Fibroblast of lung (primary cell): ENCODE data around the gene RASGEF1C.

ENCODE experiments used
- EZH2 ChIP-seq: IDR thresholded peaks from 2 replicates; pipeline ENCODE4 v1.5.1; 2012; ENCODE audit warnings: low read length, control low read depth, mild to moderate bottlenecking; ENCODE audit errors: missing control alignments
- TF ChIP-seq, protein P1 (sequence below), 2 donors: IDR thresholded peaks in 1 of 2; conservative IDR thresholded peaks in 1 of 2; 1 replicate in 1 of 2; 2 replicates in 1 of 2; pipeline ENCODE4 v1.5.1; 2011 to 2012; ENCODE audit warnings: low read length in 2 of 2, control low read depth in 1 of 2, inconsistent platforms in 1 of 2, low read depth in 1 of 2, mild to moderate bottlenecking in 1 of 2

DNA sequence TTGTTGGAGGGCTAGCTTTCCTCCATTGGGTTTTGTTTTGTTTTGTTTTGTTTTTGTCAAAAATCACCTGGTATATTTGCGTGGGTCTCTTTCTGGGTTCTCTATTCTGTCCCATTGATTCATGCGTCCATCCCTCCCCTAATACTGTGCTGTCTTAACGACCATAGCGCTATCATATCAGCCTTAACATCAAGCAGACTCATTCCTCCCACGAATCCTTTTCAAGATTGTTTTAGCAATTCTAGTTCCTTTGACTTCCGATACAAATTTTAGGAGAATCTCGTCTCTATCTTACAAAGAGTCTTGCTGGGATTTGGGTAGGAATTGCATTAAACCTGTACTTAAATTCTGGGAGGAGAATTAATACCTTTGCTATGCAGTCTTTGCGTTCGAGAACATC, 106.4 kb downstream of the RASGEF1C start:
- TF ChIP-seq, protein P1, sequence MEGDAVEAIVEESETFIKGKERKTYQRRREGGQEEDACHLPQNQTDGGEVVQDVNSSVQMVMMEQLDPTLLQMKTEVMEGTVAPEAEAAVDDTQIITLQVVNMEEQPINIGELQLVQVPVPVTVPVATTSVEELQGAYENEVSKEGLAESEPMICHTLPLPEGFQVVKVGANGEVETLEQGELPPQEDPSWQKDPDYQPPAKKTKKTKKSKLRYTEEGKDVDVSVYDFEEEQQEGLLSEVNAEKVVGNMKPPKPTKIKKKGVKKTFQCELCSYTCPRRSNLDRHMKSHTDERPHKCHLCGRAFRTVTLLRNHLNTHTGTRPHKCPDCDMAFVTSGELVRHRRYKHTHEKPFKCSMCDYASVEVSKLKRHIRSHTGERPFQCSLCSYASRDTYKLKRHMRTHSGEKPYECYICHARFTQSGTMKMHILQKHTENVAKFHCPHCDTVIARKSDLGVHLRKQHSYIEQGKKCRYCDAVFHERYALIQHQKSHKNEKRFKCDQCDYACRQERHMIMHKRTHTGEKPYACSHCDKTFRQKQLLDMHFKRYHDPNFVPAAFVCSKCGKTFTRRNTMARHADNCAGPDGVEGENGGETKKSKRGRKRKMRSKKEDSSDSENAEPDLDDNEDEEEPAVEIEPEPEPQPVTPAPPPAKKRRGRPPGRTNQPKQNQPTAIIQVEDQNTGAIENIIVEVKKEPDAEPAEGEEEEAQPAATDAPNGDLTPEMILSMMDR (conservative IDR thresholded peaks at IDR 0.05 in 1 of 2, IDR thresholded peaks at IDR 0.05 in 1 of 2; ENCODE audit: low read depth in 1 of 2, low read length in 2 of 2): no peak
- no peak for TF ChIP-seq EZH2
